SK-N-SH (cell line): ENCODE data around the gene MRPL12. TPM values are rescaled to one million over a fixed set of nuclear protein-coding genes. Genes with fewer than 3 reads are reported as not detected.
A peak's percentile ranks its signal among the peaks of the same experiment; 100 is the strongest.

Source experiments
- CTCF ChIA-PET: fragments of 300-600, 350-600 bp; formaldehyde crosslinking; extraction: SDS; loops from one replicate; lab custom pipeline; 2021; lab: Yijun Ruan, JAX
- POLR2A ChIA-PET: fragments of 350-600 bp; sonication (Branson Sonifier 250); formaldehyde crosslinking; extraction: SDS; loops from one replicate; lab custom pipeline; 2020; ENCODE audit warnings: antibody characterized with exemption, inconsistent platforms; lab: Yijun Ruan, JAX
- DNase-seq: peaks from one replicate; pipeline ENCODE4 v3.0.0; 2012
- H2AFZ ChIP-seq: fragments of 200-600 bp; sonication (generic); 2 replicates; pipeline ENCODE4 v1.8.1; 2016; ENCODE audit warnings: antibody characterized with exemption, mild to moderate bottlenecking, low read depth
- H3F3A ChIP-seq: fragments of 200-600 bp; sonication (generic); replicated peaks from 2 replicates; pipeline ENCODE3; 2016; ENCODE audit warnings: antibody characterized with exemption, mild to moderate bottlenecking; ENCODE audit not compliant: insufficient read depth
- H3K27ac ChIP-seq, 2 experiments: fragments of 200-500 bp in 1 of 2; fragments of 200-600 bp in 1 of 2; sonication (Bioruptor generic) in 1 of 2; sonication (generic), shearing (Covaris generic) in 1 of 2; 2 replicates each; pipeline versions ENCODE4 v1.5.1 to v1.6.1; 2014 to 2016; ENCODE audit warnings: low read depth in 2 of 2, inconsistent platforms in 1 of 2, low read length in 1 of 2, mild to moderate bottlenecking in 1 of 2, mixed read lengths in 1 of 2
- H3K27me3 ChIP-seq: fragments of 200-600 bp; sonication (generic), shearing (Covaris generic); 2 replicates; pipeline ENCODE4 v1.6.1; 2016; ENCODE audit warnings: mixed run types; ENCODE audit not compliant: insufficient read depth
- H3K36me3 ChIP-seq, 2 experiments: fragments of 200-500 bp in 1 of 2; fragments of 200-600 bp in 1 of 2; sonication (Bioruptor generic) in 1 of 2; sonication (generic) in 1 of 2; replicated peaks in 1 of 2; 2 replicates each; pipeline versions ENCODE3 to v1.5.1; 2014 to 2016; ENCODE audit warnings: low read length in 1 of 2, mild to moderate bottlenecking in 1 of 2; ENCODE audit not compliant: insufficient read depth in 2 of 2, control insufficient read depth in 1 of 2
- H3K4me1 ChIP-seq, 2 experiments: fragments of 200-500 bp in 1 of 2; fragments of 200-600 bp in 1 of 2; sonication (Bioruptor generic) in 1 of 2; sonication (generic), shearing (Covaris generic) in 1 of 2; 2 replicates each; pipeline versions ENCODE4 v1.5.1 to v1.6.1; 2014 to 2016; ENCODE audit warnings: low read depth in 1 of 2, low read length in 1 of 2, mixed run types in 1 of 2; ENCODE audit not compliant: insufficient read depth in 2 of 2, control insufficient read depth in 1 of 2
- H3K4me2 ChIP-seq: fragments of 200-600 bp; sonication (generic), shearing (Covaris generic); 2 replicates; pipeline ENCODE4 v1.6.1; 2017; ENCODE audit warnings: mixed run types
- H3K4me3 ChIP-seq, 2 experiments: fragments of 200-500 bp in 1 of 2; fragments of 200-600 bp in 1 of 2; sonication (Bioruptor generic) in 1 of 2; sonication (generic), shearing (Covaris generic) in 1 of 2; 2 replicates each; pipeline versions ENCODE4 v1.5.1 to v1.8.1; 2014 to 2016; ENCODE audit warnings: low read depth in 2 of 2, inconsistent platforms in 1 of 2, low read length in 1 of 2, mild to moderate bottlenecking in 1 of 2, mixed read lengths in 1 of 2, moderate library complexity in 1 of 2
- H3K79me2 ChIP-seq: fragments of 200-600 bp; sonication (generic); 2 replicates; pipeline ENCODE4 v1.8.1; 2017; ENCODE audit warnings: mild to moderate bottlenecking; ENCODE audit not compliant: insufficient read depth
- H3K9ac ChIP-seq: fragments of 200-600 bp; sonication (generic); 2 replicates; pipeline ENCODE4 v1.6.1; 2017; ENCODE audit warnings: mixed run types
- H3K9me2 ChIP-seq: fragments of 200-600 bp; sonication (generic); 2 replicates; pipeline ENCODE4 v1.6.1; 2017; ENCODE audit warnings: mixed run types
- H3K9me3 ChIP-seq: fragments of 200-600 bp; sonication (generic); 2 replicates; pipeline ENCODE4 v1.6.1; 2017; ENCODE audit warnings: mixed run types, mild to moderate bottlenecking, moderate library complexity
- H4K20me1 ChIP-seq: fragments of 200-600 bp; sonication (generic); 2 replicates; pipeline ENCODE4 v1.6.1; 2017; ENCODE audit warnings: mild to moderate bottlenecking, mixed run types; ENCODE audit not compliant: insufficient read depth
- CHD2 ChIP-seq: fragments of 150-350 bp; IDR thresholded peaks from 2 replicates; pipeline ENCODE4 v1.6.1; 2018; ENCODE audit warnings: low read length; ENCODE audit not compliant: partially characterized antibody
- EP300 ChIP-seq, 2 experiments: IDR thresholded peaks; 2 replicates each; pipeline versions ENCODE4 v1.4.0 to v1.6.1; 2012; ENCODE audit warnings: borderline replicate concordance in 1 of 2, low read depth in 1 of 2, low read length in 1 of 2
- FOSL2 ChIP-seq: IDR thresholded peaks from 2 replicates; pipeline ENCODE4 v1.4.0; 2012; ENCODE audit warnings: low read depth, mild to moderate bottlenecking, moderate library complexity, borderline replicate concordance
- FOXJ3 ChIP-seq: sonication (generic); formaldehyde crosslinking; IDR thresholded peaks from 2 replicates; pipeline ENCODE4 v1.5.1; 2020; ENCODE audit warnings: mild to moderate bottlenecking, missing genetic modification reagents
- FOXM1 ChIP-seq: IDR thresholded peaks from 2 replicates; pipeline ENCODE4 v1.4.0; 2012; ENCODE audit warnings: low read depth, mild to moderate bottlenecking
- GABPA ChIP-seq: IDR thresholded peaks from 2 replicates; pipeline ENCODE4 v1.4.0; 2012; ENCODE audit warnings: low read depth, mild to moderate bottlenecking
- GATA2 ChIP-seq: sonication (generic); formaldehyde crosslinking; IDR thresholded peaks from 2 replicates; pipeline ENCODE4 v1.5.0; 2020; ENCODE audit warnings: mild to moderate bottlenecking, missing genetic modification reagents
- MXI1 ChIP-seq: IDR thresholded peaks from 2 replicates; pipeline ENCODE4 v1.6.1; 2012; ENCODE audit warnings: mild to moderate bottlenecking, low read depth, low read length, improper control_type of control experiment
- NFIC ChIP-seq: IDR thresholded peaks from 2 replicates; pipeline ENCODE4 v1.4.0; 2012; ENCODE audit warnings: borderline replicate concordance
- NRF1 ChIP-seq: IDR thresholded peaks from 2 replicates; pipeline ENCODE4 v1.6.1; 2012; ENCODE audit warnings: low read depth, mild to moderate bottlenecking, low read length
- POLR2AphosphoS5 ChIP-seq: IDR thresholded peaks from 2 replicates; pipeline ENCODE4 v1.6.1; 2012; ENCODE audit warnings: low read depth, low read length
- RFX5 ChIP-seq: IDR thresholded peaks from 2 replicates; pipeline ENCODE4 v1.6.1; 2012; ENCODE audit warnings: mild to moderate bottlenecking, improper control_type of control experiment, low read length
- SIN3A ChIP-seq: IDR thresholded peaks from 2 replicates; pipeline ENCODE4 v1.6.1; 2012; ENCODE audit warnings: low read depth, mild to moderate bottlenecking, low read length, moderate library complexity, borderline replicate concordance
- TAF1 ChIP-seq: IDR thresholded peaks from 2 replicates; pipeline ENCODE4 v1.6.1; 2012; ENCODE audit warnings: low read depth, mild to moderate bottlenecking, low read length, moderate library complexity, borderline replicate concordance
- TCF12 ChIP-seq: IDR thresholded peaks from 2 replicates; pipeline ENCODE4 v1.4.0; 2012
- TEAD4 ChIP-seq: IDR thresholded peaks from 2 replicates; pipeline ENCODE4 v1.4.0; 2012; ENCODE audit warnings: mild to moderate bottlenecking, borderline replicate concordance; ENCODE audit not compliant: insufficient read depth
- USF1 ChIP-seq: IDR thresholded peaks from 2 replicates; pipeline ENCODE4 v1.4.0; 2012; ENCODE audit warnings: low read depth, borderline replicate concordance
- USF2 ChIP-seq: fragments of 150-350 bp; IDR thresholded peaks from 2 replicates; pipeline ENCODE4 v1.6.1; 2017; ENCODE audit warnings: antibody characterized with exemption, low read length, low read depth, borderline replicate concordance
- YY1 ChIP-seq: IDR thresholded peaks from 2 replicates; pipeline ENCODE4 v1.4.0; 2012; ENCODE audit warnings: low read depth, mild to moderate bottlenecking
- WGBS: methylation state at CpG from one replicate; pipeline ENCODE4 v1.1.6; 2017; ENCODE audit warnings: low lambda C conversion rate; 5-methylcytosine and 5-hydroxymethylcytosine counted together
- polyA plus RNA-seq, 3 experiments: library from polyadenylated mRNA; depleted of rRNA; stranded (reverse); fragments of >200 nt; gene quantifications; 2 replicates each; pipeline ENCODE4 v1.2.3, GENCODE V29; 2012
- TF ChIP-seq, protein P1 (sequence below): fragments of 200-600 bp; sonication (generic); IDR thresholded peaks from 2 replicates; pipeline ENCODE4 v1.6.1; 2017; ENCODE audit warnings: antibody characterized with exemption, mild to moderate bottlenecking, moderate library complexity
- TF ChIP-seq, protein P2 (sequence below): fragments of 150-350 bp; IDR thresholded peaks from 2 replicates; pipeline ENCODE4 v1.6.1; 2016; ENCODE audit warnings: mild to moderate bottlenecking, low read depth, low read length
- TF ChIP-seq, protein P3 (sequence below): IDR thresholded peaks from 2 replicates; pipeline ENCODE4 v1.4.0; 2012; ENCODE audit warnings: low read depth
- TF ChIP-seq, protein P4 (sequence below): IDR thresholded peaks from 2 replicates; pipeline ENCODE4; 2012

MRPL12 gene
- polyA plus RNA-seq (2012; rRNA removed): 255 and 322 TPM in 2 replicates
- polyA plus RNA-seq (2012; cell fraction: cytosol; rRNA removed): 191 and 244 TPM in 2 replicates
- 113 and 204 TPM in 2 replicates for polyA plus RNA-seq (2012; cell fraction: nucleus; rRNA removed)

GRCh38 chr17:81702934-81703746 is at the start of gene MRPL12:
MRPL12 (plus strand) TSS chr17:81703367; CDS start chr17:81703502, 135 bp downstream.
- Histone ChIP-seq H3K9ac (peak within 1 kb of the TSS; percentile 98), H3K36me3 (peaks cover 53 to 65% of the 10 kb centered on the region in 2 experiments), H3K4me2 (peak within 1 kb of the TSS; percentile 97), H3K27me3 (no peaks in the 10 kb centered on the region), H3K27ac (peak within 1 kb of the TSS; percentile 78 to 84), H3K9me2 (no peaks in the 10 kb centered on the region), H3K79me2 (peaks cover 79% of the 10 kb centered on the region), H4K20me1 (peaks cover 32% of the 10 kb centered on the region), H2AFZ (0 out of 2 replicates have a peak within 1 kb of the TSS, but pooled peaks have one; percentile 29), H3F3A (peaks cover 53% of the 10 kb centered on the region), H3K9me3 (no peaks in the 10 kb centered on the region), H3K4me3 (peak within 1 kb of the TSS; percentile 86 to 95), H3K4me1 (peaks cover 14 to 29% of the 10 kb centered on the region in 2 experiments; a peak in 3 of 4 replicates)
- DNase-seq: peak; percentile 100
- WGBS: under 1% methylated on average over 66 of the region's 102 CpGs
- CTCF ChIA-PET: interaction anchor here (0.7 to 2.6 kb wide), 8 partner anchors 11 to 167 kb away, joined by 3 to 17 read pairs (median 4); partner anchors contain the start of genes ARL16, CCDC137, HGS and OXLD1
- POLR2A ChIA-PET: interaction anchor here (0.7 to 4.1 kb wide), 18 partner anchors 8 to 403 kb away, joined by 3 to 33 read pairs (median 4); partner anchors contain the start of genes ARL16, CCDC137, HGS and OXLD1
- no peak; the same call in 1 of the 2 replicates for TF ChIP-seq TCF12
- TF ChIP-seq, protein P1, sequence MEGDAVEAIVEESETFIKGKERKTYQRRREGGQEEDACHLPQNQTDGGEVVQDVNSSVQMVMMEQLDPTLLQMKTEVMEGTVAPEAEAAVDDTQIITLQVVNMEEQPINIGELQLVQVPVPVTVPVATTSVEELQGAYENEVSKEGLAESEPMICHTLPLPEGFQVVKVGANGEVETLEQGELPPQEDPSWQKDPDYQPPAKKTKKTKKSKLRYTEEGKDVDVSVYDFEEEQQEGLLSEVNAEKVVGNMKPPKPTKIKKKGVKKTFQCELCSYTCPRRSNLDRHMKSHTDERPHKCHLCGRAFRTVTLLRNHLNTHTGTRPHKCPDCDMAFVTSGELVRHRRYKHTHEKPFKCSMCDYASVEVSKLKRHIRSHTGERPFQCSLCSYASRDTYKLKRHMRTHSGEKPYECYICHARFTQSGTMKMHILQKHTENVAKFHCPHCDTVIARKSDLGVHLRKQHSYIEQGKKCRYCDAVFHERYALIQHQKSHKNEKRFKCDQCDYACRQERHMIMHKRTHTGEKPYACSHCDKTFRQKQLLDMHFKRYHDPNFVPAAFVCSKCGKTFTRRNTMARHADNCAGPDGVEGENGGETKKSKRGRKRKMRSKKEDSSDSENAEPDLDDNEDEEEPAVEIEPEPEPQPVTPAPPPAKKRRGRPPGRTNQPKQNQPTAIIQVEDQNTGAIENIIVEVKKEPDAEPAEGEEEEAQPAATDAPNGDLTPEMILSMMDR: no peak
- peak; percentile 94 for TF ChIP-seq MXI1
- no peak for TF ChIP-seq EP300 (IDR thresholded peaks at IDR 0.05; ENCODE audit: borderline replicate concordance in 1 of 2, low read depth in 1 of 2, low read length in 1 of 2)
- 0 out of 2 replicates have a peak, but pooled peaks have one; percentile 28 for TF ChIP-seq RFX5
- TF ChIP-seq POLR2AphosphoS5: peak; percentile 94
- TF ChIP-seq GABPA: peak; percentile 90
- TF ChIP-seq CHD2: peak; percentile 99
- TF ChIP-seq, protein P2, sequence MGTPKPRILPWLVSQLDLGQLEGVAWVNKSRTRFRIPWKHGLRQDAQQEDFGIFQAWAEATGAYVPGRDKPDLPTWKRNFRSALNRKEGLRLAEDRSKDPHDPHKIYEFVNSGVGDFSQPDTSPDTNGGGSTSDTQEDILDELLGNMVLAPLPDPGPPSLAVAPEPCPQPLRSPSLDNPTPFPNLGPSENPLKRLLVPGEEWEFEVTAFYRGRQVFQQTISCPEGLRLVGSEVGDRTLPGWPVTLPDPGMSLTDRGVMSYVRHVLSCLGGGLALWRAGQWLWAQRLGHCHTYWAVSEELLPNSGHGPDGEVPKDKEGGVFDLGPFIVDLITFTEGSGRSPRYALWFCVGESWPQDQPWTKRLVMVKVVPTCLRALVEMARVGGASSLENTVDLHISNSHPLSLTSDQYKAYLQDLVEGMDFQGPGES: no peak
- TF ChIP-seq TEAD4: no peak
- no peak for TF ChIP-seq NFIC
- TF ChIP-seq, protein P3, sequence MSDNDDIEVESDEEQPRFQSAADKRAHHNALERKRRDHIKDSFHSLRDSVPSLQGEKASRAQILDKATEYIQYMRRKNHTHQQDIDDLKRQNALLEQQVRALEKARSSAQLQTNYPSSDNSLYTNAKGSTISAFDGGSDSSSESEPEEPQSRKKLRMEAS: peak; percentile 99
- peak; percentile 49; the same call in 1 of the 2 replicates for TF ChIP-seq USF1
- TF ChIP-seq NRF1: peak; percentile 90
- no peak for TF ChIP-seq FOXM1
- TF ChIP-seq FOXJ3 (CRISPR knock-in tag): no peak
- TF ChIP-seq FOSL2: no peak
- TF ChIP-seq TAF1: peak; percentile 96
- TF ChIP-seq USF2: no peak
- TF ChIP-seq, protein P4, sequence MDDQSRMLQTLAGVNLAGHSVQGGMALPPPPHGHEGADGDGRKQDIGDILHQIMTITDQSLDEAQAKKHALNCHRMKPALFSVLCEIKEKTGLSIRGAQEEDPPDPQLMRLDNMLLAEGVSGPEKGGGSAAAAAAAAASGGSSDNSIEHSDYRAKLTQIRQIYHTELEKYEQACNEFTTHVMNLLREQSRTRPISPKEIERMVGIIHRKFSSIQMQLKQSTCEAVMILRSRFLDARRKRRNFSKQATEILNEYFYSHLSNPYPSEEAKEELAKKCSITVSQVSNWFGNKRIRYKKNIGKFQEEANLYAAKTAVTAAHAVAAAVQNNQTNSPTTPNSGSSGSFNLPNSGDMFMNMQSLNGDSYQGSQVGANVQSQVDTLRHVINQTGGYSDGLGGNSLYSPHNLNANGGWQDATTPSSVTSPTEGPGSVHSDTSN: peak; percentile 28; the same call in 1 of the 2 replicates
- no peak for TF ChIP-seq GATA2 (CRISPR knock-in tag)
- peak; percentile 98 for TF ChIP-seq SIN3A
- TF ChIP-seq YY1: peak; percentile 43
